RWPE1 (cell line): Measurements from ENCODE around the gene ENO4.

Experiments
- CTCF ChIA-PET: fragments of 350-600 bp; sonication (Branson Sonifier 250); formaldehyde crosslinking; extraction: SDS; loops from one replicate; lab custom pipeline; 2021; lab: Yijun Ruan, JAX
- POLR2A ChIA-PET: fragments of 400-600 bp; formaldehyde crosslinking; extraction: SDS; loops from one replicate; lab custom pipeline; 2020; ENCODE audit warnings: antibody characterized with exemption; ENCODE audit not compliant: low non-redundant PET; lab: Yijun Ruan, JAX
- DNase-seq: peaks from one replicate; pipeline ENCODE4 v3.0.0; 2012; ENCODE audit warnings: low spot score
- H3K27ac ChIP-seq: fragments of 450-650 bp; 2 replicates; pipeline ENCODE4 v1.5.1; 2017
- TF ChIP-seq, protein P1 (sequence below): fragments of 450-650 bp; conservative IDR thresholded peaks from 2 replicates; pipeline ENCODE4 v1.5.1; 2017; ENCODE audit warnings: low read depth, mild to moderate bottlenecking

ENO4 gene, protein sequence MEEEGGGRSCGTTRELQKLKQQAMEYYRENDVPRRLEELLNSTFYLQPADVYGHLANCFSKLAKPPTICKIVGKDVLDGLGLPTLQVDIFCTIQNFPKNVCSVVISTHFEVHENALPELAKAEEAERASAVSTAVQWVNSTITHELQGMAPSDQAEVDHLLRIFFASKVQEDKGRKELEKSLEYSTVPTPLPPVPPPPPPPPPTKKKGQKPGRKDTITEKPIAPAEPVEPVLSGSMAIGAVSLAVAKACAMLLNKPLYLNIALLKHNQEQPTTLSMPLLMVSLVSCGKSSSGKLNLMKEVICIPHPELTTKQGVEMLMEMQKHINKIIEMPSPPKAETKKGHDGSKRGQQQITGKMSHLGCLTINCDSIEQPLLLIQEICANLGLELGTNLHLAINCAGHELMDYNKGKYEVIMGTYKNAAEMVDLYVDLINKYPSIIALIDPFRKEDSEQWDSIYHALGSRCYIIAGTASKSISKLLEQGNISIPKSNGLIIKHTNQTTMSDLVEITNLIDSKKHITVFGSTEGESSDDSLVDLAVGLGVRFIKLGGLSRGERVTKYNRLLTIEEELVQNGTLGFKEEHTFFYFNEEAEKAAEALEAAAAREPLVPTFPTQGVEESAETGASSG

DNA sequence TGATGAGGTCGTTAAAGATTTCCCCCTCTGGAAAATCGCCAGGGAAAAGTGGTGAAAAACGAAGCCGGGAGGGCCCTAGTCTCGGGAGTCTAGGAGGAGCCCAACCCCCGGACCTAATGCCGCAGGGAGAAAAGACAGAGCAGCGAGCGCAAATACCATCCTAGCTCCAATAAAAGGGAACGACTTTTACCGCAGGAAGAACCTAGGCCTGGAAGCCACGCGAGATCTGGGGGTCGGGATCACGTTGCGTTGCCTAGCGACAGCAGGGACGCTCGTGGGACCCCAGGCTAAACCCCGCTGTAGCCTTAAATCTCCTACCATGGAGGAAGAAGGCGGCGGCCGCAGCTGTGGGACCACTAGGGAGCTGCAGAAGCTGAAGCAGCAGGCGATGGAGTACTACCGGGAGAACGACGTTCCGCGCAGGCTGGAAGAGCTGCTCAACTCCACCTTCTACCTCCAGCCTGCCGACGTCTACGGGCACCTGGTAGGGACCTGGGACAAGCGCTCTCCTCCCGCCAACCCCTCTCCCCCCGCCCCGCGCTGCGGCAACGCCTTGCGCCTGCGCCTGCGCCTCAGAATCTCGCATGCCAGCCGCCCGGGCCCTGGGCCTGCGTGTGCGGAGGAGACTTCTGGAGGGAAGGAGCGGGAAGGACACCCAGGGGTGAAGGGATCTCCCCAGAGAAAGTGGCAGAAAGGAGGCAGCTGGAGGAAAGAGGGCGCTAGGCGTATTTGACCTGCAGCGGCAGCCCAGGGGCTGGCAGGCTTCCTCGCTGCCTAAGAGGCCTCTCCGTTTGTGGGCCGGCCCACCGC lies at the start of gene ENO4:
Gene ENO4, plus strand, starts transcription at position 252 of the 810 bp plus-strand sequence. Its CDS starts 68 bp downstream, at position 320.
- CTCF ChIA-PET = interaction anchor here (0.6 to 1.2 kb wide), 6 partner anchors 61 to 326 kb away, joined by 3 to 4 read pairs (median 3); no protein-coding TSS in a partner anchor
- POLR2A ChIA-PET = interaction anchor here (0.7 to 1.1 kb wide), 2 partner anchors 43 to 156 kb away, joined by 3 to 8 read pairs; partner anchors contain the start of gene SHTN1
- DNase-seq = peak; percentile 91
- H3K27ac ChIP-seq = peak within 1 kb of the TSS; percentile 79
- TF ChIP-seq, protein P1, sequence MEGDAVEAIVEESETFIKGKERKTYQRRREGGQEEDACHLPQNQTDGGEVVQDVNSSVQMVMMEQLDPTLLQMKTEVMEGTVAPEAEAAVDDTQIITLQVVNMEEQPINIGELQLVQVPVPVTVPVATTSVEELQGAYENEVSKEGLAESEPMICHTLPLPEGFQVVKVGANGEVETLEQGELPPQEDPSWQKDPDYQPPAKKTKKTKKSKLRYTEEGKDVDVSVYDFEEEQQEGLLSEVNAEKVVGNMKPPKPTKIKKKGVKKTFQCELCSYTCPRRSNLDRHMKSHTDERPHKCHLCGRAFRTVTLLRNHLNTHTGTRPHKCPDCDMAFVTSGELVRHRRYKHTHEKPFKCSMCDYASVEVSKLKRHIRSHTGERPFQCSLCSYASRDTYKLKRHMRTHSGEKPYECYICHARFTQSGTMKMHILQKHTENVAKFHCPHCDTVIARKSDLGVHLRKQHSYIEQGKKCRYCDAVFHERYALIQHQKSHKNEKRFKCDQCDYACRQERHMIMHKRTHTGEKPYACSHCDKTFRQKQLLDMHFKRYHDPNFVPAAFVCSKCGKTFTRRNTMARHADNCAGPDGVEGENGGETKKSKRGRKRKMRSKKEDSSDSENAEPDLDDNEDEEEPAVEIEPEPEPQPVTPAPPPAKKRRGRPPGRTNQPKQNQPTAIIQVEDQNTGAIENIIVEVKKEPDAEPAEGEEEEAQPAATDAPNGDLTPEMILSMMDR = no peak

DNA sequence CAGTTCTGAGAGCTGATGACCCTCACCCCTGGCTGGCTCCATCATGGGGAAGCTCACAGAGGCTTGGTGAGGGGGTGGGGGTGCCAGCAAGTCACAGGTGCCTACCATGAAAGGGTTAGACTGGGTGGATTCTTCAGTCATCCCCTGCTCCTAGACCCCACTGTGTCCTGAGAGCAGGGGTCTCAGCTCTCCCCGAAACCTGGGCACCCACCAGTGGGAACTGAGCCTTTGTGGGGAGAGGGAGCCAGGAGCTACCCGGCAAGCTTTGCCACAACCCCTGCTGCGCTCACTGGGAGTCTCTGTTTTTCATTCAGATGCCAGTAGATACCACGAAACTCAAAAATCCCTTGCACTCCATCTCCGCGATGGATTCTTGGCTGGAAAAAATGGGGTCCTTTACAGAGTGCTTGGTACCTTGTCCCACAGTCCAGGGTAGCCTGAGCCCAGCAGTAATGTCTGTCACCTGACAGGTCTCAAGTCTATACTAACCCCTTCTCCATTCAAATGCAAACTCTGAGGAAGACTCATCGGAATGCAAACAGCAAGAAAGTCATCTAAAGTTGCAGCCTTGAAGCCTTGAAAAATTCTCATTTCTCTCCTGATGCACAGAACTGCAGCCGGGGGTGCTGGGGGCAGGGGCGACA lies 48.9 kb upstream of the ENO4 start:
- no peak overlapping the region for H3K27ac ChIP-seq
- no peak for DNase-seq
- CTCF ChIA-PET = interaction anchor here (0.6 to 2.4 kb wide), 6 partner anchors 9 to 374 kb away, joined by 3 to 10 read pairs (median 6); no protein-coding TSS in a partner anchor
- POLR2A ChIA-PET = no interaction called here
- TF ChIP-seq, protein P1 = no peak

DNA sequence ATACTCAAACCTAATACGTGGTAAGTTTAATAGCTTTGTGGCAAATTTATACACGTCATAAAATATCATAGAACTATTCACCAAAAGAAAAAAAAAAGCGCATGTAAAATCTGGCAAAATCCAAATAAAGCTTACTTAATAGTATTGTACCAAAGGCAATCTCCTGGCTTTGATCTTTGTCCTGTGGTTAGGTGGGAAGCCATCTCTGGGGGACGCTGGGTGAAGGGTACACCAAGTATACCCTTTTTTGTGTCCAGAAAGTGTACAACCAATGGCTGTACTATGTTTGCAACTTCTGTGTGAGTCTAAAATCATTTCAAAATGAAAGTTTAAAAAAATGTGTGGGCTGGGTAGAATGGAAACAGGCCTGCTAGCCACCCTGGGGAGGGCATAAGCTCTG lies 47.6 kb upstream of the ENO4 start:
- DNase-seq = no peak
- ChIA-PET POLR2A (no interaction called here), CTCF (interaction anchor here (0.5 to 2.4 kb wide), 6 partner anchors 8 to 373 kb away, joined by 3 to 10 read pairs (median 4); no protein-coding TSS in a partner anchor)
- TF ChIP-seq, protein P1 = no peak
- H3K27ac ChIP-seq = no peak overlapping the region

DNA sequence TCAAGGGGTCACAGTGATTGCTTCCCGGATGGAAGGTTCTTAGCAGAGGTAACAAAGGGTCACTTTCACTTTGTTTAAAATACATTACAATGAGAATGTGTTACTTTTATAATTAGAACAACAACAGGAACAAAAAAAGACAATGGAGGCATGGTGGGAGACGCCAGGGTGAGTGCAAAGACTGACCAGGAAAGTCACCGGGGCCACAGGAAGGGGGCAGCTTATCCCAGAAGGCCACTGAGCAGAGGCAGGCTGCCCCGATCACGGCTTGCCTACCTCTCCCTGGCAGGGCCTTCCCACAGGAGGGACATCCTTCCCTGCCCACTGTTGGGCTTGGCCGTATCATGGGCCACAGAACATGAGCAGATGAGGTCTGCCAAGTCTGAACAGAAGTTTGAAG lies 46.8 kb upstream of the ENO4 start:
- no peak for DNase-seq
- TF ChIP-seq, protein P1 = no peak
- CTCF ChIA-PET = interaction anchor here (0.8 to 2.4 kb wide), 5 partner anchors 14 to 397 kb away, joined by 3 to 10 read pairs (median 4); no protein-coding TSS in a partner anchor
- POLR2A ChIA-PET = no interaction called here
- H3K27ac ChIP-seq = no peak overlapping the region

DNA sequence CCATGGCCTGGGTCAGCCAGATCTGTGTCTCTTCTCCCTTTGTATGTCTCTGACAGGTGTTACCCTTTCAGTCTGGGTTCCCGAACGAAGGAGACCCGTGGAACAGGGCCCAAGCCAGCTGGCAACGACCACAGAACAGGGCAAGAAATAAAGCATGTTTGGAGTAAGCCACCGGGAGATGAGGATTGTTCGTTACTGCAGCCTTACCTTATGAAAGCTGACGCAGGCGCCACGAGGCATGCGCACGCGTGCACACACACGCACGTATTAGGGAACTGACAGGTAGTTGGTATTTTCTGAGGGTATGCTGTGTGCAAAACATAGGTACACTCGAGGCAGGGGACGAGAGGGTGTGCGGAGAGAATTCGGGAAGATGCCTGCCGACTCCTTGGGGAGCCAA lies 46.4 kb upstream of the ENO4 start:
- H3K27ac ChIP-seq = no peak overlapping the region
- ChIA-PET CTCF (interaction anchor here (0.8 to 1.8 kb wide), 3 partner anchors 121 to 396 kb away, joined by 4 to 5 read pairs (median 5); no protein-coding TSS in a partner anchor), POLR2A (no interaction called here)
- no peak for DNase-seq
- TF ChIP-seq, protein P1 = no peak
